GM23338 (cell line): Measurements from ENCODE around the gene PORCN. TPM values are rescaled to one million over a fixed set of nuclear protein-coding genes. Genes with fewer than 3 reads are reported as not detected.

Source experiments
- ATAC-seq: fragments of 200-7000 bp; cut with Tn5 transposase; 3 replicates; pipeline ENCODE4 v1.9.1; 2020
- DNase-seq: peaks from one replicate; pipeline ENCODE4 v3.0.0-alpha.2; 2015; ENCODE audit warnings: low spot score
- H2AFZ ChIP-seq: fragments of 200-600 bp; sonication (generic); 2 replicates; pipeline ENCODE4 v1.8.0; 2016; ENCODE audit warnings: antibody characterized with exemption, mild to moderate bottlenecking, moderate library complexity
- H3F3A ChIP-seq: fragments of 200-600 bp; sonication (generic); replicated peaks from 2 replicates; pipeline ENCODE4 v1.8.0; 2017; ENCODE audit warnings: antibody characterized with exemption, mixed run types, low read depth
- H3K27ac ChIP-seq: fragments of 200-600 bp; sonication (generic); 2 replicates; pipeline ENCODE4 v1.6.1; 2016; ENCODE audit warnings: low read depth
- H3K27me3 ChIP-seq: fragments of 200-600 bp; sonication (generic); 2 replicates; pipeline ENCODE4 v1.8.0; 2016; ENCODE audit warnings: mild to moderate bottlenecking, mixed run types, moderate library complexity; ENCODE audit not compliant: insufficient read depth
- H3K36me3 ChIP-seq: fragments of 200-600 bp; sonication (generic); 2 replicates; pipeline ENCODE4 v1.8.0; 2016; ENCODE audit warnings: mild to moderate bottlenecking; ENCODE audit not compliant: insufficient read depth
- H3K4me1 ChIP-seq: fragments of 200-600 bp; sonication (generic); 2 replicates; pipeline ENCODE4 v1.8.0; 2016; ENCODE audit warnings: mild to moderate bottlenecking, moderate library complexity; ENCODE audit not compliant: insufficient read depth
- H3K4me2 ChIP-seq: fragments of 200-600 bp; sonication (generic); 2 replicates; pipeline ENCODE4 v1.7.1; 2017; ENCODE audit warnings: mixed run types
- H3K4me3 ChIP-seq: fragments of 200-600 bp; sonication (generic); 2 replicates; pipeline ENCODE4 v1.6.1; 2016; ENCODE audit warnings: mixed run types
- H3K79me2 ChIP-seq: fragments of 200-600 bp; sonication (generic); replicated peaks from 2 replicates; pipeline ENCODE4 v1.8.0; 2017; ENCODE audit warnings: mild to moderate bottlenecking; ENCODE audit not compliant: insufficient read depth
- H3K9me2 ChIP-seq: fragments of 200-600 bp; sonication (generic); 2 replicates; pipeline ENCODE4 v1.8.0; 2017; ENCODE audit not compliant: insufficient read depth
- H4K20me1 ChIP-seq: fragments of 200-600 bp; sonication (generic); replicated peaks from 2 replicates; pipeline ENCODE4 v1.8.0; 2017; ENCODE audit warnings: mild to moderate bottlenecking; ENCODE audit not compliant: insufficient read depth
- H3K27ac Mint-ChIP-seq: 2 replicates; pipeline ENCODE4 v1.8.0; 2020; ENCODE audit warnings: inconsistent platforms, mild to moderate bottlenecking, moderate library complexity, mixed read lengths
- H3K27me3 Mint-ChIP-seq: 3 replicates; pipeline ENCODE4 v1.8.0; 2022; ENCODE audit warnings: low read depth, mild to moderate bottlenecking, moderate library complexity, mixed read lengths, inconsistent platforms; ENCODE audit not compliant: insufficient read depth, poor library complexity
- H3K36me3 Mint-ChIP-seq: 3 replicates; pipeline ENCODE4 v1.8.0; 2021; ENCODE audit warnings: low read depth, mild to moderate bottlenecking, inconsistent platforms, moderate library complexity, mixed read lengths
- H3K4me1 Mint-ChIP-seq: 3 replicates; pipeline ENCODE4 v1.8.0; 2020; ENCODE audit warnings: mild to moderate bottlenecking, inconsistent platforms, mixed read lengths
- H3K4me3 Mint-ChIP-seq: 3 replicates; pipeline ENCODE4 v1.8.0; 2021; ENCODE audit warnings: moderate library complexity, mild to moderate bottlenecking, inconsistent platforms, mixed read lengths
- H3K9me3 Mint-ChIP-seq: 3 replicates; pipeline ENCODE4 v1.8.0; 2020; ENCODE audit warnings: moderate library complexity, mild to moderate bottlenecking, inconsistent platforms, mixed read lengths
- CREB1 ChIP-seq: fragments of 250-450 bp; sonication (Bioruptor Pico); IDR thresholded peaks from 2 replicates; pipeline ENCODE4 v1.5.0; 2020; ENCODE audit warnings: low read depth, mild to moderate bottlenecking, moderate library complexity
- CTCF ChIP-seq, 2 experiments: fragments of 200-600 bp in 1 of 2; sonication (generic) in 1 of 2; conservative IDR thresholded peaks; 2 replicates each; pipeline versions ENCODE4 v1.5.1 to v1.6.1; 2016 to 2017; ENCODE audit warnings: antibody characterized with exemption in 2 of 2, low read depth in 2 of 2, mild to moderate bottlenecking in 2 of 2, moderate library complexity in 1 of 2
- ETS1 ChIP-seq: IDR thresholded peaks from 2 replicates; pipeline ENCODE4 v1.6.1; 2016; ENCODE audit warnings: antibody characterized with exemption
- JUNB ChIP-seq: IDR thresholded peaks from one replicate; pipeline ENCODE4 v1.6.1; 2016; ENCODE audit warnings: antibody characterized with exemption; ENCODE audit not compliant: unreplicated experiment
- REST ChIP-seq: IDR thresholded peaks from one replicate; pipeline ENCODE4 v1.6.1; 2018; ENCODE audit warnings: antibody characterized with exemption; ENCODE audit not compliant: unreplicated experiment
- STAT1 ChIP-seq: IDR thresholded peaks from one replicate; pipeline ENCODE4 v1.6.1; 2016; ENCODE audit warnings: antibody characterized with exemption; ENCODE audit not compliant: unreplicated experiment
- polyA plus RNA-seq: library from polyadenylated mRNA; unstranded; fragments of >200 nt; fragmentation: Nextera tagmentation; extraction: Ambion mirVana; gene quantifications from 2 replicates; pipeline ENCODE4 v1.2.1, GENCODE V29; 2016
- total RNA-seq: library from RNA; depleted of rRNA; stranded (reverse); fragments of >200 nt; shearing (Covaris generic); gene quantifications from 2 replicates; pipeline ENCODE4 v1.2.3, GENCODE V29; 2014
- TF ChIP-seq, protein P1 (sequence below): fragments of 250-450 bp; sonication (Bioruptor Pico); IDR thresholded peaks from 2 replicates; pipeline ENCODE4 v1.5.0; 2020; ENCODE audit warnings: mild to moderate bottlenecking, moderate library complexity

The PORCN gene
- total and polyA plus RNA-seq, 2 experiments from 2014 or later, result 19.4 to 28.5 TPM

GRCh38 chrX:48511560-48511959 lies 2.8 kb downstream of the PORCN start:
- H3K4me1 Mint-ChIP-seq, result peaks cover 3% of the 10 kb centered on the region; the same call in 1 of the 3 replicates

More at GRCh38 chrX:48511560-48511959, 2.8 kb downstream of the PORCN start:
- Histone ChIP-seq H3K79me2 (no peaks in the 10 kb centered on the region), H3K4me1 (no peaks in the 10 kb centered on the region), H3K27ac (no peak overlapping the region), H2AFZ (no peak overlapping the region), H4K20me1 (no peaks in the 10 kb centered on the region), H3F3A (no peaks in the 10 kb centered on the region), H3K36me3 (no peaks in the 10 kb centered on the region), H3K4me2 (no peak overlapping the region), H3K9me2 (no peaks in the 10 kb centered on the region), H3K27me3 (no peaks in the 10 kb centered on the region), H3K4me3 (no peak overlapping the region)
- no peak for TF ChIP-seq REST
- TF ChIP-seq STAT1, result no peak
- TF ChIP-seq JUNB, result no peak
- TF ChIP-seq CTCF (conservative IDR thresholded peaks at IDR 0.05; ENCODE audit: low read depth in 2 of 2), result peak; percentile 25 to 53
- no peak for TF ChIP-seq CREB1 (CRISPR knock-in tag)
- TF ChIP-seq, protein P1, sequence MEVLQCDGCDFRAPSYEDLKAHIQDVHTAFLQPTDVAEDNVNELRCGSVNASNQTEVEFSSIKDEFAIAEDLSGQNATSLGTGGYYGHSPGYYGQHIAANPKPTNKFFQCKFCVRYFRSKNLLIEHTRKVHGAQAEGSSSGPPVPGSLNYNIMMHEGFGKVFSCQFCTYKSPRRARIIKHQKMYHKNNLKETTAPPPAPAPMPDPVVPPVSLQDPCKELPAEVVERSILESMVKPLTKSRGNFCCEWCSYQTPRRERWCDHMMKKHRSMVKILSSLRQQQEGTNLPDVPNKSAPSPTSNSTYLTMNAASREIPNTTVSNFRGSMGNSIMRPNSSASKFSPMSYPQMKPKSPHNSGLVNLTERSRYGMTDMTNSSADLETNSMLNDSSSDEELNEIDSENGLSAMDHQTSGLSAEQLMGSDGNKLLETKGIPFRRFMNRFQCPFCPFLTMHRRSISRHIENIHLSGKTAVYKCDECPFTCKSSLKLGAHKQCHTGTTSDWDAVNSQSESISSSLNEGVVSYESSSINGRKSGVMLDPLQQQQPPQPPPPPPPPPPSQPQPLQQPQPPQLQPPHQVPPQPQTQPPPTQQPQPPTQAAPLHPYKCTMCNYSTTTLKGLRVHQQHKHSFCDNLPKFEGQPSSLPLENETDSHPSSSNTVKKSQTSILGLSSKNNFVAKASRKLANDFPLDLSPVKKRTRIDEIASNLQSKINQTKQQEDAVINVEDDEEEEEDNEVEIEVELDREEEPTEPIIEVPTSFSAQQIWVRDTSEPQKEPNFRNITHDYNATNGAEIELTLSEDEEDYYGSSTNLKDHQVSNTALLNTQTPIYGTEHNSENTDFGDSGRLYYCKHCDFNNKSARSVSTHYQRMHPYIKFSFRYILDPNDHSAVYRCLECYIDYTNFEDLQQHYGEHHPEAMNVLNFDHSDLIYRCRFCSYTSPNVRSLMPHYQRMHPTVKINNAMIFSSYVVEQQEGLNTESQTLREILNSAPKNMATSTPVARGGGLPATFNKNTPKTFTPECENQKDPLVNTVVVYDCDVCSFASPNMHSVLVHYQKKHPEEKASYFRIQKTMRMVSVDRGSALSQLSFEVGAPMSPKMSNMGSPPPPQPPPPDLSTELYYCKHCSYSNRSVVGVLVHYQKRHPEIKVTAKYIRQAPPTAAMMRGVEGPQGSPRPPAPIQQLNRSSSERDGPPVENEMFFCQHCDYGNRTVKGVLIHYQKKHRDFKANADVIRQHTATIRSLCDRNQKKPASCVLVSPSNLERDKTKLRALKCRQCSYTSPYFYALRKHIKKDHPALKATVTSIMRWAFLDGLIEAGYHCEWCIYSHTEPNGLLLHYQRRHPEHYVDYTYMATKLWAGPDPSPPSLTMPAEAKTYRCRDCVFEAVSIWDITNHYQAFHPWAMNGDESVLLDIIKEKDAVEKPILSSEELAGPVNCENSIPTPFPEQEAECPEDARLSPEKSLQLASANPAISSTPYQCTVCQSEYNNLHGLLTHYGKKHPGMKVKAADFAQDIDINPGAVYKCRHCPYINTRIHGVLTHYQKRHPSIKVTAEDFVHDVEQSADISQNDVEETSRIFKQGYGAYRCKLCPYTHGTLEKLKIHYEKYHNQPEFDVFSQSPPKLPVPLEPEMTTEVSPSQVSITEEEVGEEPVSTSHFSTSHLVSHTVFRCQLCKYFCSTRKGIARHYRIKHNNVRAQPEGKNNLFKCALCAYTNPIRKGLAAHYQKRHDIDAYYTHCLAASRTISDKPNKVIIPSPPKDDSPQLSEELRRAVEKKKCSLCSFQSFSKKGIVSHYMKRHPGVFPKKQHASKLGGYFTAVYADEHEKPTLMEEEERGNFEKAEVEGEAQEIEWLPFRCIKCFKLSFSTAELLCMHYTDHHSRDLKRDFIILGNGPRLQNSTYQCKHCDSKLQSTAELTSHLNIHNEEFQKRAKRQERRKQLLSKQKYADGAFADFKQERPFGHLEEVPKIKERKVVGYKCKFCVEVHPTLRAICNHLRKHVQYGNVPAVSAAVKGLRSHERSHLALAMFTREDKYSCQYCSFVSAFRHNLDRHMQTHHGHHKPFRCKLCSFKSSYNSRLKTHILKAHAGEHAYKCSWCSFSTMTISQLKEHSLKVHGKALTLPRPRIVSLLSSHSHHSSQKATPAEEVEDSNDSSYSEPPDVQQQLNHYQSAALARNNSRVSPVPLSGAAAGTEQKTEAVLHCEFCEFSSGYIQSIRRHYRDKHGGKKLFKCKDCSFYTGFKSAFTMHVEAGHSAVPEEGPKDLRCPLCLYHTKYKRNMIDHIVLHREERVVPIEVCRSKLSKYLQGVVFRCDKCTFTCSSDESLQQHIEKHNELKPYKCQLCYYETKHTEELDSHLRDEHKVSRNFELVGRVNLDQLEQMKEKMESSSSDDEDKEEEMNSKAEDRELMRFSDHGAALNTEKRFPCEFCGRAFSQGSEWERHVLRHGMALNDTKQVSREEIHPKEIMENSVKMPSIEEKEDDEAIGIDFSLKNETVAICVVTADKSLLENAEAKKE (CRISPR knock-in tag), result no peak
- no peak for TF ChIP-seq ETS1
- Mint-ChIP-seq H3K27me3 (peaks cover 11% of the 10 kb centered on the region), H3K9me3 (no peaks in the 10 kb centered on the region), H3K27ac (no peak overlapping the region), H3K4me3 (no peak overlapping the region), H3K36me3 (peaks cover 10% of the 10 kb centered on the region; the same call in 2 of the 3 replicates)
- DNase-seq, result peak; percentile 24
- ATAC-seq, result no peak
